HG02759 (cell line): Measurements from ENCODE around the gene LGI1.
"Not testable (repeated sequence)": the region's sequence is repeated elsewhere in the genome, so short reads cannot be mapped to it uniquely, and the experiment has no call there.

Source experiments
- ATAC-seq: cut with Tn5 transposase; IDR thresholded peaks from one replicate; pipeline ENCODE4 v1.9.1; 2021; ENCODE audit warnings: mild to moderate bottlenecking, moderate library complexity; ENCODE audit not compliant: unreplicated experiment

Gene LGI1

DNA sequence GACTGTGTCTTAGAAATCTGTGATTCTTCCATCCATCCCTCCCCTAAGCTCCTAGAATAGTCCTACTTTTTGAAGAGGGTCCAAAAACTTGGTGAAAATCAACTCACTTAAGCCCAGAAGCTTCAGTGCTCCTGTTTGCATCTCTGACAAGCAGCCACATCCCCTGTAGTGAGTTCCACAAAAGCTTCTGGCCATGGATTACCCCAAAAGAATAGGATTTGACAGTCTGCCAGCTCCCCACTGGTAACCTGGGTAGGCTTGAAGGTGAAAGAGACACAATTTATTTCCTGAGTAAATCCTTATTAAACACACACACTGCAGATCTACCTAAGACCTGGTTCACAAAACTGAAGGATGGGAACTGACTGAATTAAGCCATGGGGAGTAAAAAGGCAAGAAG, 46.5 kb downstream of the LGI1 start:
- ATAC-seq: no peak

DNA sequence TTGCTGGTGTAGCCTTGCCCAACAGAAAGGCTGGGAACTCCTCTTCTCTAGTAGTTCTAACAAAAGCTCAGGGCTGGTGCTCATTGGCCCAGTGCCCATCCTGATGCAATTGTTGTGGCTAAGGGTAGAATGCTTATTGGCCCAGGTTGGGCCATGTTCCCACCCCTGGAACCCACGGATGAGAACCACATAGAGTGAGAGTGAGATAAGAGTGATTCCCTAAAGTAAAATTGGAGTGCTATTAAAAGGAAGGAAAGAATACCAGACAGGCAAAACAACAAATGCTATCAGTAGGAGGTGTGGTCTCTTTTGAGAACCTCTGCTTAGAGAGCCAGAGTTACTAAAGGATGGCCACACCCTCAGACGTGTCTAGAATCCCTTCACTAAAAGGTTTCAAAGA, 49.2 kb downstream of the LGI1 start:
- no peak for ATAC-seq

- no peak for ATAC-seq
Measured at GRCh38 chr10:93807371-93807770, 49.6 kb downstream of the LGI1 start.

DNA sequence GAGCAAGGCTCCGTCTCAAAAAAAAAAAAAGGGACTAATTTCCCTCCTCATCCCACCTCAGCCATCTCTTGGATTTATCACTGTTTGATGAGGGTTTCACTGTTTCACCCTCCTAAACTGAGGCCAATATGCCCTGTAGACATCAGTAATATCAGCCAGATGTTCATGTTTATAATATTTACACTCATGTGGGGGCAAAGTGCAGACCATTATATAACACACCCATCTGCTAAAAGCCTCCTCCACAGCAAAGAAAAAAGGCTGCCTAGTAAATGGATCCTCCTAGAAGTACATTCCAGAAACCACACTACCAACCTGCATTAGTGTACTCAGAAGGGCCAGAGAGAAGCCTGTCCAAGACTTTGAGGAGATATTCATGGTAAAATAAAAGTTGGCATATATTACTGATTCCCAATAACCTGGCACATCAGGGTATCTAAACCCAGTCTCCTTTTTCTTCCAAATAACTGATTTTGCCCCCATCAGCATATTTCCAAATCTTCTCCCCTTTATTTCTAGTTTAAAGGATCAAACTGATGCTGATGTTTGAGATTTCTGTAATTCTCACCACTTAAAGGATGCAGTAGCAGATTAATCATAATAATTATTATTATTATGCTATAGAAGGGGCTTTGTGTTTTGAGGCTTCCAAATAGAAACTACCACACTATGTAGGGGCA, 55.1 kb downstream of the LGI1 start:
- no peak for ATAC-seq

- ATAC-seq: peak; percentile 76
Measured at GRCh38 chr10:93813507-93814465, 56.0 kb downstream of the LGI1 start.

GRCh38 chr10:93815304-93816096, 57.8 kb downstream of the LGI1 start:
- no peak for ATAC-seq

DNA sequence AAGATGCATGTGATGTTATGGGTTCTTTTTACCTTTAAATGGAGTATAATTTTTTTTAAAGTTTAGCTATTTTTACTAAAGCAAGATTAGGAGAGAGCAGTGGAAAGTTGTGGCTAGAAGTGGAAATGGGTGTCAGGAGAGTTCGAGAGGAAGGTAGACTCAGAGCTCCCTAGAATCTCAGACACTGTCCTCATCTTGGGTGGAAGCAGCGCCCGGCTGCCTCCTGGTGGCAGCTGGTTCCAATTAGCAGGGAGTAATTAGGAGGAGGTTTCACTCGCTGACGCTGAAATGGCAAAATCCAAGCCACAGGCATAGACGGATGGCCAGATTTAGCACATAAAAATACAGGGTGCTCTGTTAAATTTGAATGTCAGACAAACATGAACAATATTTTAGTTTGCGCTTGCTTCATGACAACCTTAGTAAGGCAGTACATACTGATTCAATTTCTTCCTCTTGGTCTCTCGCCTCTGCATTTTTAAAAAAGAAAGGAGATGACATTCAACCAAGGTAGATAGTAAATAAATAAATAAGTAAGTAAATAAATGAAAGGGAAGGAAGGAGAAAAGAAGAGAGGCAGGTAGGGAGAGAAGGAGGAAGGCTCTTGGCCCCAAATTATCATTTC, 58.5 kb downstream of the LGI1 start:
- ATAC-seq: peak; percentile 40

GRCh38 chr10:93818086-93818485, 60.4 kb downstream of the LGI1 start:
- ATAC-seq: no peak

DNA sequence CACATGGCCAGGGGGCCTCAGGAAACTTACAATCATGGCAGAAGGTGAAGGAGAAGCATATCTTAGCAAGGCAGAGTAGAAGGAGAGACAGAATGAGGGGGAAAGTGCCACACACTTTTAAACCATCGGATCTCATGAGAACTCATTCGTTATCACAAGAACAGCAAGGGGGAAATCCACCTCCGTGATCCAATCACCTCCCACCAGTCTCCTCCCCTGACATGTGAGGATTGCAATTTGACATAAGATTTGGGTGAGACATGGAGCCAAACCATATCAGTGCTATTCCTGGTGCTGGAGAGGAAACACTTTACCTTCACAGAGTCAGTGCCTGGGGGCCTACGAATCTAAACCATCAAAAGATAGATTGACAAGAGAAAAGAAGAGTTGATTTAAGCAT, 61.8 kb downstream of the LGI1 start:
- ATAC-seq: no peak

- no peak for ATAC-seq
Measured at GRCh38 chr10:93820434-93820833, 62.7 kb downstream of the LGI1 start.

GRCh38 chr10:93821051-93821772, 63.5 kb downstream of the LGI1 start:
- no peak for ATAC-seq

GRCh38 chr10:93826355-93826754, 68.6 kb downstream of the LGI1 start:
- ATAC-seq: no peak

- no peak for ATAC-seq
Measured at GRCh38 chr10:93827056-93827804, 69.5 kb downstream of the LGI1 start.

GRCh38 chr10:93831065-93831464, 73.3 kb downstream of the LGI1 start:
- ATAC-seq: not testable (repeated sequence)

DNA sequence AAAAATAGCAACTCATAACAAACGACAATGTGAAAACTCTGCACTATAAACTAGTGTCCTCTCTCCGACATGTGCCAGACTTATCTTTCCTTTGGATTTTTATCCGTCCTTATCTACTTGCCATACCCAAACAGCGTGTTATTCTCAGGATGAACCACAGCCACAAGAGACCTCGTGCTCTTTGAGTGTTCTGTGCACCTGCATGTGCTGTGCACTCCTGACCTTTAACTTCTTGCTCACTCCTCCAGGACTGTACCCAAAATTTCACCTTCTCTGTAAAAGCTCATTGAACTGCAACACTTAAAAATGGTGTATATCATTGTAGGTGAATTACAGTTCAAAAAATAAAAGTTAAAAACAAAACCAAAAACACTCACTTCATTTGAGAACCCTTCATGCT, 78.0 kb downstream of the LGI1 start:
- no peak for ATAC-seq

DNA sequence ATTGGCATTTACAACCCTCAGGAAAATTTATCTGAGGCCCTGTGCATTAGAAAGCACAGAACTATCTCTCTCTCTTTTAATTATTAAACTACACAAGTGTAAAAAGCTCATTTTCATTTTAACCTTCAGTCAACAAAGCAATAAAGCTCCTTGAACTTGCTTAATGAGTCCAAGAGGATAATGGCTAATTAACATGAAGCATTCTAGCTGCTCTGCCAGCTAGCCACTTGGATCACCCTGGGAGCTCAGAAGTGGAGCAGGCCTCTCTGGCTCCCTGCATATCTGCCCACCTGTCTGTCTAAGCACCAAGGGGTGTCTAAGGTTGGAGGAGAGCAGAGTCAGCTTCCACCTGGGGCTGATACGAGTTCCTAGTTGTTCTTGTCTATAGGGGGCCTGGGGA, 80.1 kb downstream of the LGI1 start:
- ATAC-seq: no peak

GRCh38 chr10:93838278-93838677, 80.5 kb downstream of the LGI1 start:
- no peak for ATAC-seq

DNA sequence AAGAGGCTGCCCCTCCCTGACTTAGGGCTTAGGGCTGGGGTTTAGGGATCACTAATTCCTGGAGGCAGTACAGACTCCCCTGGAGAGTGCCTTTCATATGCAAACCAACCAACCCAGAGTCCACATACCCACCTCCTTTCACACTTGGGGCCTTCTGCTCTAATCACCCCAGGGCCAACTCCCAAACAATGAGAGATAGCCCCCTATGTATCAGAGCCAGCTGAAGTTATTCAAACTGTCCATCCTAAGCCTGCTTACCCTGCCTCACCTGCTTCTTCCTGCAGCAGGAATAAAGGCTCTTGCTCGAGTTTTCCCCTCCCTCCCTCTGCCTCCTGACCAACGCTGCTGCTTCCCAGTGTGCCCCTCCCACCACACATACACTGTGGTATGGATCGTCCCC, 84.2 kb downstream of the LGI1 start:
- ATAC-seq: no peak

DNA sequence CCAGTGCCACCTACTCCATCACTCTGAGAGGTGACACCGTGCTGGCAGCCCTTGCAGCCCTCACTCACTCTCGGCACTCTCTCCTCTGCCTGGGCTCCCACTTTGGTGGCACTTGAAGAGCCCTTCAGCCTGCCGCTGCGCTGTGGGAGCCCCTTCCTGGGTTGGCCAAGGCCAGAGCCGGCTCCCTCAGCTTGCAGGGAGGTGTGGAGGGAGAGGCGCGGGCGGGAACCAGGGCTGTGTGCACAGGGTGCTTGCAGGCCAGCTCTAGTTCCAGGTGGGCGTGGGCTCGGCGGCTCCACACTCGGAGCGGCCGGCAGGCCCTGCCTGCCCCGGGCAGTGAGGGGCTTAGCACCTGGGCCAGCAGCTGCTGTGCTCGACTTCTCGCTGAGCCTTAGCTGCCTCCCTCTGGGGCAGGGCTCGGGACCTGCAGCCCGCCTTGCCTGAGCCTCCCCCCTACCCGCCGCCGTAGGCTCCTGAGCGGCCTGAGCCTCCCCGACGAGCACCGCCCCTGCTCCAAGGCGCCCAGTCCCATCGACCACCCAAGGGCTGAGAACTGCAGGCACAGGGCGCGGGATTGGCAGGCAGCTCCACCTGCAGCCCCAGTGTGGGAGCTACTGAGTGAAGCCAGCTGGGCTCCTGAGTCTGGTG, 87.4 kb downstream of the LGI1 start:
- ATAC-seq: no peak
